HG02870 (cell line): ENCODE data around the gene RCOR3.

ENCODE experiments used
- ATAC-seq: cut with Tn5 transposase; IDR thresholded peaks from one replicate; pipeline ENCODE4 v1.9.1; 2021; ENCODE audit warnings: mild to moderate bottlenecking, moderate library complexity; ENCODE audit not compliant: unreplicated experiment

RCOR3 gene

DNA sequence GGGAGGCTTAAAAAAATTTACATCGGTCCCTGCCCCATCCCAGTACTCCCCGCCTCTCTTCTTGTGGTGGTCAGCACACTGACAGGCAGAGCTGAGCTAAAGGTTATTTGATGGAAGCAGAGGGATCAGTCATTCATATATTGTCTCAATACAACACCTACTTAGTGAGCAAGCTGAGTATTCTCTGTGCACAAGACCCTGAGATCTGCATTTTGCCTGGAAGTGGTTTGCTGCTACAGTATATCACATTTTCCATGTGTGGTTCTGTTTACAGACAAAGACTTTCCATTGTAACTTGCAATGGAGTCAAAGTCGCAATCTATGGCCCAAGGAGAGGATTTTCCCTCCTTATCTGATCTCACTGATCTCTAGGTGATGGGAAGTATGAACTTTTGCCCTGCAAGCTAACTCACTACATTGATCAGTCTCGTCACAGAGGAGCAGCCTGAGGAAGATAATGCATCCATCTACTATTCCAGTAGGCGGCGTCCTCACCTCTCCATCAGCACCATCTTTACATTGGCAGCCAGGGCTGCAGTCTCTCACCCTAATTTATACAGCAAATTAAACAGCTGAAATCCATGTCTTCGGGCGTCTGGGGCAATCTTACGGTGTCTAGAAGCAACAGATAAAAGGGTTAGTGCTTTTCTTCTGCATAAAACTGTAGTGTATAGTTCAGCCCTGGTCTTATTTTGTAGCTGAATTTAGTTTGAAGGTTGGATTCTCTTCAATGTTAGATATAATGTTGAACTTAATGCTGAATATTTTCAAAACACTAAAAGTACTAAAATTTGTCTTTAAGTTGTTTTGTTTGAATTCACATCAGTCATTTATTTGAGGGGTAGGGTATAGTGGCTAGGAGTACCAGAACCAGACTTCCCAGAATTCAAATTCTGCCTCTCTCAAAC, 64.2 kb downstream of the RCOR3 start:
- peak; percentile 55 for ATAC-seq

- ATAC-seq: no peak
Measured at GRCh38 chr1:211324992-211325775, 66.0 kb downstream of the RCOR3 start.

GRCh38 chr1:211326140-211326527, 67.0 kb downstream of the RCOR3 start:
- no peak for ATAC-seq

DNA sequence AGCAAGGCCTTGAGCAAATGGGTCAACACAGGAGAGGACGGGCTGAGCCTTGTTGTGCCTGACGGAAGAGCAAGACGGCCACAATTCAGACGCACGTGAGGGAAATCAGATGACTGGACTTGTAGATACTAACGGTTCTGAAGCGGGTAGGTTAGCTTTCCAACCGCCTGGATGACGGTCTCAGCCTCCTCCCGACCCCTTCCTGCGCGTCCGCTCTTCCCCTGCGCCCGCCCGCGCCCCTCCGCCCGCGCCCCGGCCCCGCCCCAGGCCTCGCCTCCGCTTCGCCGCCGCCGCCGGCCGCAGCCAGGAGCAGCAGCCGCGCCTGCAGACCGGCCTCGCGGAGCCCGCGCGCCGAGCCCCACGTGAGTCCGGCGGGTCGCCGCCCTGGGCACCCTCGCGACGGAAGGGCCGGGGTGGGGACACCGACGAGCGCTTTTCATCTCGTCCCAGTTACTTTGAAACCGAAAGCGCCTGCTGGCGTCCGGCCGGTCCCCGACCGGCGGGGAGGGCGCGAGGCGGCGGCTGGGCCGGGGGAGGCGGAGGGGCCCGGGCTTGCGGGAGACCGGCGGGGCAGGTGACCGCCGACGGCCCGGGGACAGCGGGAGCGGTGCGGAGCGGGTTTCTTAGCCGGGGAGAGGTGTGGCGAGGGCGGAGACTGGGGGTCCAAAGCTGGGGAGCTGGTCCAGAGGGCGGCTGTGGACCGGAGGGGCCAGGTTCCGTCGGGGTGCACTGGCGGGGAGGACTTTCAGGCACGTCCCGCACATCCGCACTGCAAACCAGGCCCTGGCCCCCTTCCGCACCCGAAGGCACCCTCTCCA, 67.6 kb downstream of the RCOR3 start, which contains the start of gene TRAF5:
Gene TRAF5 (plus strand): TSS at position 306 of the 818 bp plus-strand sequence. CDS start 26,407 bp downstream, outside the sequence.
- ATAC-seq: no peak

DNA sequence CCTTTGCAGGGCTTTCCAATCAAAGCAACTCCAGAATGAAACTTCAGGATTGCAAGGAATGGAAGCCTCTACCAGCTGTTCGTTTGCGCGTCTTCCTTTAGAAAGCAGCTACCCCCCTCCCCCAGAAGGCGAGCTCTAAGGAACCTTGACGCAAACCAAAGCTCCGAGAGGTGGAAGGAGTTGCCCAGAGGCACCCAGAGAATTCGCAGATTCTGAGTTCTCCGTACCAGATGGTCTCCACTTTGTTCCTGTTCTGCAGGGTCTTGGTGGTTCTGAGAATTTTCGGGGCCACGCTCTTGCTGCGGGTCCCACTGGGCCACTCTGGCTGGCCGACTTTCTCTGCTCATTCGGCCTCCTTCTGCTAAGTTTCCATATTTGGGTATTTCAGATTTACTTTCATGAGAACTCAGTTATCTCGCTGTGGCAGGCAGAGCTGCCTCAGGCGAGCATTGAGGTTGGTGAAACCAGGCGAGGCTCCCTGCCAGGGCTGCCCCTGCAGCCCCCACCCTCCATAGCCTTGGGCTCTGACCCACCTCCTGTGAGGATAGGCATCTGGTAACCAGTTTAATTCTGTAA, 68.3 kb downstream of the RCOR3 start:
- ATAC-seq: peak; percentile 23

- no peak for ATAC-seq
Measured at GRCh38 chr1:211328084-211328694, 69.0 kb downstream of the RCOR3 start.

GRCh38 chr1:211328866-211329475, 69.8 kb downstream of the RCOR3 start:
- ATAC-seq: no peak

- peak; percentile 57 for ATAC-seq
Measured at GRCh38 chr1:211329764-211330201, 70.6 kb downstream of the RCOR3 start.

- ATAC-seq: no peak
Measured at GRCh38 chr1:211330282-211330936, 71.2 kb downstream of the RCOR3 start.

DNA sequence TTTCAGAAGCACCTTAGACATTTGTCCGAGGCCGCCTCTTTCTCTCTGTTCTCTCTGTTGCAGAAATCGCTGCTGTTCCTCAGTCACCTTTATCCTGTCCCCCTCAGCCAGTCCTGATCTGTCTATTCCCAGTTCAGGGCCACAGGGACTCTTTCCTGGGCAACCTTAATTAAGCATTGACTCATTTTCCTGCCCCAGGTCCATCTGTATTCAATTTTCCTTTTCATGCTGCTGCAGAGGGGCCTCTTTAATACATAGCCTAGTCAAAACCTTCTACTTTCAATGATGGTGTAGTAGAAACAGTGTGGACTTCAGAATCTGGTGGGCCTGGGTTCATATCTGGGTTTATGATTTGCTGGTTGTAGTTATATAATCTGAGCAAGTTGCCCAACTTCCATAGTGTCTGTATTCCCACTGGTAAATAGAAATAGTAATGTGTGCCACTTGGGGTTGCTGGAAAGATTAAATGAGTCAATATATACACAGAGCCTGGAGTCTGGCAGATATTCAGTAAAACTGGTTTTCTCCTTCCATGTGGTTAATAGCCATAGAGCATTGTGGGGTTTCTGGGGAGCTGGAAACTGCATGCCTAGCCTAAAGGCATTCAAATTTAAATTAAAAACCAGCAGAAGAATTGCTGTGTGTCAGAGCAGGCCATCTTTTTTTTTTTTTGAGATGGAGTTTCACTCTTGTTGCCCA, 72.0 kb downstream of the RCOR3 start:
- ATAC-seq: no peak

GRCh38 chr1:211332036-211332616, 73.0 kb downstream of the RCOR3 start:
- no peak for ATAC-seq

GRCh38 chr1:211332830-211333229, 73.7 kb downstream of the RCOR3 start:
- ATAC-seq: no peak

DNA sequence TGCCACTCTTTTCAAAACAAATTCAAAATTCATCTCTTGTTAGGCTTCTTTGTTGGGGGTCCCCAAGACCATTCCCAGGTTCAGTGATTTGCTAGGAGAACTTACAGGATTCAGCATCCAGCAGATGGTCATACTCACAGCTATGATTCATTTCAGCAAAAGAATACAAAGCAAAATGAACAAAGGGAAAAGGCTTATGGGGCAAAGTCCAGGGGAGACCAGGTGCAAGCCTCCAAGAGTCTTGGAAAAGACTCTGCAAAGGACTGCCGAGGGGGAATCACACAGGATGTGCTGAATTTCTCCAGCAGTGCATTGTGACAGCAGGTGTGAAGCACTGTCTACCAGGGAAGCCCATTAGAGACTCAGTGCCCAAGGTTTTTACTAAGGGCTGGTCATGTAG, 74.7 kb downstream of the RCOR3 start:
- no peak for ATAC-seq

GRCh38 chr1:211334986-211335385, 75.8 kb downstream of the RCOR3 start:
- ATAC-seq: no peak

- ATAC-seq: peak; percentile 81
Measured at GRCh38 chr1:211335522-211336157, 76.5 kb downstream of the RCOR3 start.

- ATAC-seq: peak; percentile 10
Measured at GRCh38 chr1:211336161-211336560, 77.0 kb downstream of the RCOR3 start.

GRCh38 chr1:211336775-211337174, 77.6 kb downstream of the RCOR3 start:
- ATAC-seq: no peak
